Activated T-helper 17 cell treated with anti-CD3 and anti-CD28 coated beads, Interleukin-2, amount 50 U/mL, for 72 hours (primary cell): Measurements from ENCODE around the gene UBXN10. TPM values are rescaled to one million over a fixed set of nuclear protein-coding genes. Genes with fewer than 3 reads are reported as not detected.
A peak's percentile ranks its signal among the peaks of the same experiment; 100 is the strongest.

ENCODE experiments used
- ATAC-seq: fragments of 150-1000 bp; cut with Tn5 transposase; replicated peaks from 2 replicates; pipeline ENCODE4 v1.10.0; 2021; ENCODE audit warnings: mild to moderate bottlenecking, moderate library complexity
- H3K27ac Mint-ChIP-seq: one replicate; pipeline ENCODE4 v1.8.0; 2022; ENCODE audit warnings: mixed read lengths
- H3K27me3 Mint-ChIP-seq: one replicate; pipeline ENCODE4 v1.8.0; 2022; ENCODE audit warnings: mixed read lengths
- H3K36me3 Mint-ChIP-seq: one replicate; pipeline ENCODE4 v1.8.0; 2022; ENCODE audit warnings: low read depth, mild to moderate bottlenecking, mixed read lengths
- H3K4me1 Mint-ChIP-seq: one replicate; pipeline ENCODE4 v1.8.0; 2022; ENCODE audit warnings: mixed read lengths
- H3K4me3 Mint-ChIP-seq: one replicate; pipeline ENCODE4 v1.8.0; 2022; ENCODE audit warnings: mild to moderate bottlenecking, mixed read lengths
- H3K9me3 Mint-ChIP-seq: one replicate; pipeline ENCODE4 v1.8.0; 2022; ENCODE audit warnings: mixed read lengths
- total RNA-seq, 2 donors: library from RNA; stranded (reverse); gene quantifications; one replicate each; pipeline ENCODE4 v1.2.3, GENCODE V29; 2022

The UBXN10 gene
- total RNA-seq, 2 donors from 2014 or later, result 0.37 to 0.63 TPM

GRCh38 chr1:20184481-20184900 is 1.4 kb upstream of the UBXN10 start:
- Mint-ChIP-seq H3K9me3 (peaks cover 7% of the 10 kb centered on the region), H3K4me3 (peak overlapping the region; percentile 80), H3K36me3 (no peaks in the 10 kb centered on the region), H3K27ac (peak overlapping the region; percentile 92), H3K4me1 (peaks cover 44% of the 10 kb centered on the region), H3K27me3 (peaks cover 5% of the 10 kb centered on the region)
- ATAC-seq, result no peak

- H3K4me3 Mint-ChIP-seq, result peak overlapping the region; percentile 80
- H3K27ac Mint-ChIP-seq, result peak overlapping the region; percentile 92
- peaks cover 44% of the 10 kb centered on the region for H3K4me1 Mint-ChIP-seq
- ATAC-seq, result peak; percentile 77
- peaks cover under 1% of the 10 kb centered on the region for H3K9me3 Mint-ChIP-seq
- H3K36me3 Mint-ChIP-seq, result no peaks in the 10 kb centered on the region
- peaks cover 5% of the 10 kb centered on the region for H3K27me3 Mint-ChIP-seq
Measured at GRCh38 chr1:20184997-20185833, 681 bp upstream of the UBXN10 start.

GRCh38 chr1:20187103-20187812 is 1.4 kb downstream of the UBXN10 start:
- Mint-ChIP-seq H3K36me3 (no peaks in the 10 kb centered on the region), H3K27me3 (peaks cover 5% of the 10 kb centered on the region), H3K27ac (peak overlapping the region; percentile 92), H3K4me1 (peaks cover 44% of the 10 kb centered on the region), H3K9me3 (no peaks in the 10 kb centered on the region), H3K4me3 (peak overlapping the region; percentile 80)
- ATAC-seq, result peak; percentile 53

- peak overlapping the region; percentile 65 for H3K27ac Mint-ChIP-seq
- no peaks in the 10 kb centered on the region for H3K9me3 Mint-ChIP-seq
- peak overlapping the region; percentile 80 for H3K4me3 Mint-ChIP-seq
- peaks cover 44% of the 10 kb centered on the region for H3K4me1 Mint-ChIP-seq
- ATAC-seq, result no peak
- H3K36me3 Mint-ChIP-seq, result no peaks in the 10 kb centered on the region
- peaks cover 5% of the 10 kb centered on the region for H3K27me3 Mint-ChIP-seq
Measured at GRCh38 chr1:20187813-20188454, 2.0 kb downstream of the UBXN10 start.

- no peaks in the 10 kb centered on the region for H3K9me3 Mint-ChIP-seq
- no peaks in the 10 kb centered on the region for H3K36me3 Mint-ChIP-seq
- H3K4me1 Mint-ChIP-seq, result peaks cover 43% of the 10 kb centered on the region
- H3K27ac Mint-ChIP-seq, result peak overlapping the region; percentile 65
- H3K4me3 Mint-ChIP-seq, result peak overlapping the region; percentile 80
- ATAC-seq, result no peak
- peaks cover 5% of the 10 kb centered on the region for H3K27me3 Mint-ChIP-seq
Measured at GRCh38 chr1:20188455-20188817, 2.5 kb downstream of the UBXN10 start.

- no peak for ATAC-seq
- H3K36me3 Mint-ChIP-seq, result no peaks in the 10 kb centered on the region
- H3K27me3 Mint-ChIP-seq, result peaks cover 5% of the 10 kb centered on the region
- H3K4me3 Mint-ChIP-seq, result no peak overlapping the region
- H3K4me1 Mint-ChIP-seq, result peaks cover 35% of the 10 kb centered on the region
- H3K9me3 Mint-ChIP-seq, result no peaks in the 10 kb centered on the region
- H3K27ac Mint-ChIP-seq, result no peak overlapping the region
Measured at GRCh38 chr1:20189664-20190063, 3.8 kb downstream of the UBXN10 start.

GRCh38 chr1:20190256-20191160 is 4.6 kb downstream of the UBXN10 start:
- ATAC-seq, result no peak

GRCh38 chr1:20191266-20191825 is 5.5 kb downstream of the UBXN10 start:
- Mint-ChIP-seq H3K27me3 (peaks cover 9% of the 10 kb centered on the region), H3K36me3 (no peaks in the 10 kb centered on the region), H3K4me1 (peaks cover 31% of the 10 kb centered on the region), H3K4me3 (no peak overlapping the region), H3K9me3 (no peaks in the 10 kb centered on the region), H3K27ac (no peak overlapping the region)
- no peak for ATAC-seq

More at GRCh38 chr1:20190256-20191160, 4.6 kb downstream of the UBXN10 start:
- no peaks in the 10 kb centered on the region for H3K9me3 Mint-ChIP-seq
- peaks cover 9% of the 10 kb centered on the region for H3K27me3 Mint-ChIP-seq
- H3K36me3 Mint-ChIP-seq, result no peaks in the 10 kb centered on the region
- peaks cover 33% of the 10 kb centered on the region for H3K4me1 Mint-ChIP-seq
- no peak overlapping the region for H3K27ac Mint-ChIP-seq
- no peak overlapping the region for H3K4me3 Mint-ChIP-seq

GRCh38 chr1:20192364-20192763 is 6.5 kb downstream of the UBXN10 start:
- no peak overlapping the region for H3K27ac Mint-ChIP-seq
- no peak for ATAC-seq
- no peaks in the 10 kb centered on the region for H3K9me3 Mint-ChIP-seq
- H3K27me3 Mint-ChIP-seq, result peaks cover 9% of the 10 kb centered on the region
- H3K36me3 Mint-ChIP-seq, result no peaks in the 10 kb centered on the region
- peaks cover 23% of the 10 kb centered on the region for H3K4me1 Mint-ChIP-seq
- H3K4me3 Mint-ChIP-seq, result no peak overlapping the region

GRCh38 chr1:20192871-20193411 is 7.0 kb downstream of the UBXN10 start:
- Mint-ChIP-seq H3K4me3 (no peak overlapping the region), H3K9me3 (no peaks in the 10 kb centered on the region), H3K36me3 (no peaks in the 10 kb centered on the region), H3K27me3 (peaks cover 9% of the 10 kb centered on the region), H3K4me1 (peaks cover 17% of the 10 kb centered on the region), H3K27ac (no peak overlapping the region)
- ATAC-seq, result no peak

- peaks cover 5% of the 10 kb centered on the region for H3K4me1 Mint-ChIP-seq
- ATAC-seq, result no peak
- no peak overlapping the region for H3K4me3 Mint-ChIP-seq
- no peaks in the 10 kb centered on the region for H3K36me3 Mint-ChIP-seq
- H3K9me3 Mint-ChIP-seq, result no peaks in the 10 kb centered on the region
- no peak overlapping the region for H3K27ac Mint-ChIP-seq
- peaks cover 6% of the 10 kb centered on the region for H3K27me3 Mint-ChIP-seq
Measured at GRCh38 chr1:20194224-20194623, 8.3 kb downstream of the UBXN10 start.

GRCh38 chr1:20194757-20195461 is 9.0 kb downstream of the UBXN10 start:
- no peak overlapping the region for H3K27ac Mint-ChIP-seq
- peaks cover 5% of the 10 kb centered on the region for H3K27me3 Mint-ChIP-seq
- H3K4me3 Mint-ChIP-seq, result no peak overlapping the region
- H3K36me3 Mint-ChIP-seq, result no peaks in the 10 kb centered on the region
- peaks cover 5% of the 10 kb centered on the region for H3K4me1 Mint-ChIP-seq
- no peaks in the 10 kb centered on the region for H3K9me3 Mint-ChIP-seq
- ATAC-seq, result peak; percentile 86

GRCh38 chr1:20195462-20195780 is 9.5 kb downstream of the UBXN10 start:
- Mint-ChIP-seq H3K4me1 (peaks cover 5% of the 10 kb centered on the region), H3K4me3 (no peak overlapping the region), H3K27ac (no peak overlapping the region), H3K27me3 (peaks cover 5% of the 10 kb centered on the region), H3K36me3 (no peaks in the 10 kb centered on the region), H3K9me3 (no peaks in the 10 kb centered on the region)
- ATAC-seq, result no peak
